Adrenal gland (tissue), 5 donors: ENCODE results near the gene TNFAIP3.

Experiments used
- POLR2A ChIP-seq, 2 donors: fragments of 450-650 bp; IDR thresholded peaks; one replicate each; pipeline ENCODE4 v1.6.1; 2017; ENCODE audit warnings: antibody characterized with exemption in 2 of 2, mild to moderate bottlenecking in 2 of 2, moderate library complexity in 1 of 2
- TF ChIP-seq, protein P1 (sequence below), 6 experiments: fragments of 450-650 bp in 4 of 6; fragments of 200-600 bp in 2 of 6; sonication (generic) in 1 of 6; IDR thresholded peaks; 1 replicate in 5 of 6; 2 replicates in 1 of 6; pipeline versions ENCODE4 v1.5.1 to v1.8.0; 2016 to 2021; ENCODE audit warnings: antibody characterized with exemption in 6 of 6, mild to moderate bottlenecking in 2 of 6, moderate library complexity in 1 of 6
- donor health status: DM: no; HTN: no; CAD: no.

DNA sequence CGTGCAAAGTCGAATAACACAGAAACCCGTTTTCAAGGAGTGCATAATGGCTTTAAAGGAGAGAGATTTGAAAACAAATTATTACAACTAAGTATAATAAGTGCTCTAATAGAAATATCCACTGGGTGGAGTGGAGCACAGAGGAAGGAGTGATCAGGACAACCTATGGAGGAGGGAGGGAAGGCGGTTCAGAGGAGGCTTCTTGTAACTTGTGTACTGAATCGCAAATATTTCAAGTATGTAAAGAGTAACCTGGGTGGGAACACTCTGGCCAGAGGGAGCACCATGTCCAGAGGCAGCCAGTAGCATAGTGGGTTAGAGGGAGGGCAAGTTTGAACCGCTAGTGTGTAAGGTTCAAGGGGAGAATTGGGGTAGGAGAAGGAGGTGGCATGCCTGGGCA is 21.6 kb upstream of the TNFAIP3 start:
- TF ChIP-seq, protein P1, sequence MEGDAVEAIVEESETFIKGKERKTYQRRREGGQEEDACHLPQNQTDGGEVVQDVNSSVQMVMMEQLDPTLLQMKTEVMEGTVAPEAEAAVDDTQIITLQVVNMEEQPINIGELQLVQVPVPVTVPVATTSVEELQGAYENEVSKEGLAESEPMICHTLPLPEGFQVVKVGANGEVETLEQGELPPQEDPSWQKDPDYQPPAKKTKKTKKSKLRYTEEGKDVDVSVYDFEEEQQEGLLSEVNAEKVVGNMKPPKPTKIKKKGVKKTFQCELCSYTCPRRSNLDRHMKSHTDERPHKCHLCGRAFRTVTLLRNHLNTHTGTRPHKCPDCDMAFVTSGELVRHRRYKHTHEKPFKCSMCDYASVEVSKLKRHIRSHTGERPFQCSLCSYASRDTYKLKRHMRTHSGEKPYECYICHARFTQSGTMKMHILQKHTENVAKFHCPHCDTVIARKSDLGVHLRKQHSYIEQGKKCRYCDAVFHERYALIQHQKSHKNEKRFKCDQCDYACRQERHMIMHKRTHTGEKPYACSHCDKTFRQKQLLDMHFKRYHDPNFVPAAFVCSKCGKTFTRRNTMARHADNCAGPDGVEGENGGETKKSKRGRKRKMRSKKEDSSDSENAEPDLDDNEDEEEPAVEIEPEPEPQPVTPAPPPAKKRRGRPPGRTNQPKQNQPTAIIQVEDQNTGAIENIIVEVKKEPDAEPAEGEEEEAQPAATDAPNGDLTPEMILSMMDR (IDR thresholded peaks at IDR 0.05), result no peak
- TF ChIP-seq POLR2A (IDR thresholded peaks at IDR 0.05), result no peak
